Caco-2 (cell line): ENCODE measurements around the gene ARHGAP24. TPM values are rescaled to one million over a fixed set of nuclear protein-coding genes. Genes with fewer than 3 reads are reported as not detected.

Source experiments
- BruUV-seq: library from RNA; stranded (reverse); fragments of 400-500 nt; replicated peaks from 2 replicates; lab custom pipeline; 2021; lab: Mats Ljungman, UMichigan
- CTCF ChIA-PET: fragments of 300-600 bp; sonication (Branson Sonifier 250); formaldehyde crosslinking; loops from one replicate; lab custom pipeline; 2022; ENCODE audit warnings: antibody characterized with exemption; lab: Charles Lee
- POLR2A ChIA-PET: fragments of 300-600 bp; sonication (Branson Sonifier 250); formaldehyde crosslinking; loops from one replicate; lab custom pipeline; 2022; ENCODE audit warnings: antibody characterized with exemption; lab: Charles Lee
- DNase-seq, 2 experiments: peaks; one replicate each; pipeline versions ENCODE4 v3.0.0 to v3.0.0-alpha.2; 2020 to 2022
- H3K27me3 ChIP-seq: replicated peaks from 2 replicates; pipeline ENCODE4 v1.6.0; 2011; ENCODE audit warnings: low read length; ENCODE audit not compliant: control insufficient read depth, insufficient read depth
- H3K36me3 ChIP-seq: 2 replicates; pipeline ENCODE4 v1.5.1; 2011; ENCODE audit warnings: low read length; ENCODE audit not compliant: control insufficient read depth, insufficient read depth
- H3K4me1 ChIP-seq: fragments of 250-450 bp; sonication (Bioruptor Pico); 2 replicates; pipeline ENCODE4 v1.5.1; 2020; ENCODE audit warnings: mild to moderate bottlenecking
- H3K4me3 ChIP-seq: 2 replicates; pipeline ENCODE4 v1.5.1; 2011; ENCODE audit warnings: low read depth, mild to moderate bottlenecking, control low read depth, low read length
- H3K9me3 ChIP-seq: fragments of 250-450 bp; sonication (Bioruptor Pico); 2 replicates; pipeline ENCODE4 v1.5.1; 2020; ENCODE audit warnings: mild to moderate bottlenecking, moderate library complexity
- H3K27ac Mint-ChIP-seq: one replicate; pipeline ENCODE4 v1.8.0; 2022; ENCODE audit warnings: mixed read lengths; ENCODE audit not compliant: unreplicated experiment
- H3K27me3 Mint-ChIP-seq: one replicate; pipeline ENCODE4 v1.8.0; 2022; ENCODE audit warnings: mixed read lengths; ENCODE audit not compliant: insufficient read depth, unreplicated experiment
- H3K36me3 Mint-ChIP-seq: one replicate; pipeline ENCODE4 v1.8.0; 2022; ENCODE audit warnings: mild to moderate bottlenecking, mixed read lengths; ENCODE audit not compliant: insufficient read depth, unreplicated experiment
- H3K4me1 Mint-ChIP-seq: one replicate; pipeline ENCODE4 v1.8.0; 2022; ENCODE audit warnings: low read depth, mixed read lengths; ENCODE audit not compliant: unreplicated experiment
- H3K4me3 Mint-ChIP-seq: one replicate; pipeline ENCODE4 v1.8.0; 2022; ENCODE audit warnings: mild to moderate bottlenecking, moderate library complexity, mixed read lengths; ENCODE audit not compliant: unreplicated experiment
- H3K9me3 Mint-ChIP-seq: one replicate; pipeline ENCODE4 v1.8.0; 2022; ENCODE audit warnings: mixed read lengths; ENCODE audit not compliant: unreplicated experiment
- CTCF ChIP-seq, 2 experiments: fragments of 200-600 bp in 1 of 2; IDR thresholded peaks; 1 replicate in 1 of 2; 2 replicates in 1 of 2; pipeline versions ENCODE4 v1.5.1 to v1.8.0; 2011 to 2022; ENCODE audit warnings: antibody characterized with exemption in 1 of 2, control low read depth in 1 of 2, inconsistent platforms in 1 of 2, low read depth in 1 of 2, low read length in 1 of 2, mild to moderate bottlenecking in 1 of 2, moderate library complexity in 1 of 2; ENCODE audit not compliant: insufficient read depth in 1 of 2, severe bottlenecking in 1 of 2, unreplicated experiment in 1 of 2
- intact Hi-C: fragments of 100-400 bp; cut with micrococcal nuclease; formaldehyde crosslinking; loops from one replicate; pipeline ENCODE4 v1.10.0; 2022; ENCODE audit not compliant: unreplicated experiment
- total RNA-seq: library from RNA; stranded (reverse); gene quantifications from 2 replicates; pipeline ENCODE4 v1.2.3, GENCODE V29; 2022

Gene ARHGAP24
- total RNA-seq, 1 experiment from 2014 or later = 2.8 TPM

DNA sequence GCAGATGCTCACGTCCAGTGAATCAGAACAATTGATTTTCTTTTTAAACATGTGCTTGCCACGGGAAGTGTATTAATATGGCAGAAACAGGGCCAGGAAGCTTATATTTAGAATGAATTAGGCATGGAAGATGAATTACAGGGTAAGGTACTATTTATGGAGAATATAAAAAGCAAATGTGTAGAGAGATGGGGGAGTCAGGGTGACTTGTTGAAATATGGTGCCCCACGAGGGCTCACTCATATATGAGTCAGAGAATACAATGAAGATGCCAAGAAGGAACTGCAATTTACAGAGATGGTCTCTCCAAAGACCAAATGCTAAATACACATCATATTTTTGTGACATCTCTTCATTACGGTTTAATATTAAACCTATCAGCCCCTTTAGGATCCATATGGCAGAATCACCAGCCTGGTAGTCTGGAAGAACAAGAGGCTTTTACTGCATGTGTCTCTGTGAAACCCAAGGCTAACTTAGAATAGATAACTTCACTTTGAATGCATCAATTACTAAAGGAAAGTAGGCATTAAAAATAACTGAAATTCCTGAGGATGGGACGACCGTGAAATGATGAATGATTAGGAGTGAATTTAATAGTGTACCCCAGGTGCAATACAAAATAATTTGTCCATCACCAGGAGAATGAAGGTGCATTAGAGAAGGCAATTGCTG lies 385.3 kb downstream of the ARHGAP24 start:
- ChIA-PET POLR2A (no interaction called here), CTCF (no interaction called here)
- no peaks in the 10 kb centered on the region for H3K27me3 ChIP-seq
- no peaks in the 10 kb centered on the region for H3K9me3 ChIP-seq
- no peak for TF ChIP-seq CTCF (IDR thresholded peaks at IDR 0.05; ENCODE audit: insufficient read depth in 1 of 2, low read depth in 1 of 2, low read length in 1 of 2, severe bottlenecking in 1 of 2, unreplicated experiment in 1 of 2)
- Mint-ChIP-seq H3K4me3 (no peak overlapping the region), H3K36me3 (no peaks in the 10 kb centered on the region), H3K27ac (no peak overlapping the region), H3K9me3 (no peaks in the 10 kb centered on the region), H3K27me3 (no peaks in the 10 kb centered on the region), H3K4me1 (no peaks in the 10 kb centered on the region)
- intact Hi-C loops = no loop called here
- no peaks in the 10 kb centered on the region for H3K4me1 ChIP-seq
- H3K4me3 ChIP-seq = no peak overlapping the region
- BruUV-seq = no TSS peak
- H3K36me3 ChIP-seq = no peaks in the 10 kb centered on the region
- no peak for DNase-seq

DNA sequence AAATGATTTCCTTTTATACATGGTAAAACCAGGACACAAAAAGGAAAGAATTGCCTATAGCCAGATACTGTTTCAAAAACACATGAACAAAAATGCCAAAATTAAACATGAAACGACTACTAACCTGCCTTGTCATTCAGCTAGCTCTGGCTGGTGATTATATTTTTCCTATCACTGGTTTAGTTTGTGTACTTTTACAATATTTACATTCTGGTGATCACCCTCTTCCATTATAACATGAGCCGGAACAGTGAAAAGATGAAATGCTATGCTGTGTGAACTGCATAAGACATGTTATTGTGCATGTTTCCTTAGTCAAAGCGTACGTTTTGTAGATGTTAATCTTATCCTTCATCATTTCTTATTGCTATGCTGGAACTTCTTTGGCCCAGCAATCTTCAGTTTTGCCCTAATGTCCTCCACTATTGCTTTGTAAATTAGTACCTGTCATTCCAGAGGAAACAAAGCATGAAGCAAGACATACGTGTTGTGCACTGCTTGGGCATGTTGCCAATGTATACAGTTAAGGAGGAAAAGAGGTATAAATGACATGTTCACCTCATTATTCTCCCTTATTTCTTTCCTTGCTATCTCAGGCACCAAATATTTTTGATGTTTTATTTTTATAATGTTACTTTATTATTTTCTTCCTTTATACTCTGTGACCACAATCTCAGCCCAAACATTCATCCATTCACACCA lies 386.3 kb downstream of the ARHGAP24 start:
- no peaks in the 10 kb centered on the region for H3K36me3 Mint-ChIP-seq
- ChIA-PET CTCF (no interaction called here), POLR2A (no interaction called here)
- no peak for DNase-seq
- intact Hi-C loops = no loop called here
- H3K4me3 ChIP-seq = no peak overlapping the region
- no peaks in the 10 kb centered on the region for H3K4me1 ChIP-seq
- no peaks in the 10 kb centered on the region for H3K4me1 Mint-ChIP-seq
- H3K27ac Mint-ChIP-seq = no peak overlapping the region
- no peaks in the 10 kb centered on the region for H3K36me3 ChIP-seq
- no peaks in the 10 kb centered on the region for H3K27me3 Mint-ChIP-seq
- no peak overlapping the region for H3K4me3 Mint-ChIP-seq
- no peaks in the 10 kb centered on the region for H3K9me3 ChIP-seq
- H3K9me3 Mint-ChIP-seq = no peaks in the 10 kb centered on the region
- H3K27me3 ChIP-seq = no peaks in the 10 kb centered on the region
- TF ChIP-seq CTCF (IDR thresholded peaks at IDR 0.05; ENCODE audit: insufficient read depth in 1 of 2, low read depth in 1 of 2, low read length in 1 of 2, severe bottlenecking in 1 of 2, unreplicated experiment in 1 of 2) = no peak
- no TSS peak for BruUV-seq

DNA sequence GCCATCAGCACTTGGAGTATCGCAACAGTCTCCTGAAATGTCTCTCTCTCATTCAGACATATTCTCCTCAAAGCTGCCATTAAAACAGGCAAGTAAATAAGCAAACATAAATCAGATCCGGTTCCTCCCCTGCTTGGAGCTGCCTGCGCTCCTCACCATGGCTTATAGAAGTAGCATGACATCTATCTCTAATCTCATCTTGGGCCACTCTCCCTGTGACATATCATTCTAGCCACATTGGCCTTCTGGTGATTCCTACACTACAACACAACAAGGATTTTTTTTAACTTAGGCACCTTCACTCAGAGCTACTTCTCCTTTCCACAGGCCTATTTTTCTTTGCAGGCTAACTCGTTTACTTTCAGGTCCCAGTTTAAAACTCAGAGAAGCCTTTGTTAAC lies 387.9 kb downstream of the ARHGAP24 start:
- BruUV-seq = no TSS peak
- H3K4me3 ChIP-seq = no peak overlapping the region
- no peaks in the 10 kb centered on the region for H3K9me3 Mint-ChIP-seq
- ChIA-PET POLR2A (no interaction called here), CTCF (no interaction called here)
- no peak for TF ChIP-seq CTCF (IDR thresholded peaks at IDR 0.05; ENCODE audit: insufficient read depth in 1 of 2, low read depth in 1 of 2, low read length in 1 of 2, severe bottlenecking in 1 of 2, unreplicated experiment in 1 of 2)
- no peaks in the 10 kb centered on the region for H3K36me3 Mint-ChIP-seq
- no peaks in the 10 kb centered on the region for H3K27me3 Mint-ChIP-seq
- no peaks in the 10 kb centered on the region for H3K27me3 ChIP-seq
- H3K4me1 Mint-ChIP-seq = no peaks in the 10 kb centered on the region
- no peak for DNase-seq
- no peaks in the 10 kb centered on the region for H3K36me3 ChIP-seq
- intact Hi-C loops = no loop called here
- no peaks in the 10 kb centered on the region for H3K9me3 ChIP-seq
- no peak overlapping the region for H3K27ac Mint-ChIP-seq
- H3K4me1 ChIP-seq = no peaks in the 10 kb centered on the region
- no peak overlapping the region for H3K4me3 Mint-ChIP-seq
